ENCODE results near the gene TNFSF9.

GRCh38 chr19:6498294-6499036 is 32.4 kb upstream of the TNFSF9 start:
- TF ChIP-seq TAF1 (IDR thresholded peaks at IDR 0.05; ENCODE audit: borderline replicate concordance, insufficient read depth, low read length): no peak
- TF ChIP-seq POLR2AphosphoS5 (IDR thresholded peaks at IDR 0.05; ENCODE audit: low read depth, low read length): no peak
